Fibroblast of skin of right quadriceps (primary cell): ENCODE results near the gene METTL16.

Experiments
- DNase-seq: peaks from one replicate; pipeline ENCODE4 v3.0.0-alpha.2; 2013

METTL16 gene

DNA sequence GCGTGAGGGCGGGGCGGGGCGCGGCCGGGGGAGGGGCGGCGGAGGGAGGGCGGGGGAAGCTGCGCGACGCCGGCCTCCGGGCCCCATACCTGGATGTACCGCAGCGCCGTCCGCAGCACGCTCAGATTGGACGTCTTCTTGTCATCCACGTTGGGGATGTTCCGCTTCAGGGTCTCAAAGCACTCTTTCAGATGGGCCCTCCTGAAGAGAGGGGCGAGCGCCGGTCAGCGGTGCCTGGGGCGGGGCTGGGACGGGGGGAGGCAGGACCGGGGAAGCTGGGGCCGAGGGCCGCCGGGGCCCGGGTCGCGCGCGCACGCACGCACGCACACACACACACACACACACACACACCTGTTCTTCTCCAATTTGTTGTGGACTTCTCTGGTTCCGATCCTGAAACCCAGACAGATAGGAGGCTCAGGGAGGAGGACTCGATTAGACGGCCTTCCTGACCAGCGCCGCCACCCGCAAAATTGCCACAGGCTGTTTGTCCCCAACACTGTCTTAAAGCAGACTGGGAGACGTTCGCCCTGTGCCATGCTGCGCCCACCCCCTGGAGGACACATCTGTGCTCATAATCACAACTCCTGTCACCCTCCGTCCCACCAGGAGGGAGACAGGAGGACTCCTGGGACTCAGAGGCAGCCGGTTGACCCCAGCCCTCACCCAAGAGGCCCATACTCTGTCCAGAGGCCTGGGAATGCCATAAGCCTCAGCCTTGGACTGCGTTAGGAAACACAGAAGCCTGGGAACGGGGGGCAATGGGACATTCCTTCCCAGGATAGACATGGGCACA, 117.5 kb downstream of the METTL16 start:
- DNase-seq = no peak

DNA sequence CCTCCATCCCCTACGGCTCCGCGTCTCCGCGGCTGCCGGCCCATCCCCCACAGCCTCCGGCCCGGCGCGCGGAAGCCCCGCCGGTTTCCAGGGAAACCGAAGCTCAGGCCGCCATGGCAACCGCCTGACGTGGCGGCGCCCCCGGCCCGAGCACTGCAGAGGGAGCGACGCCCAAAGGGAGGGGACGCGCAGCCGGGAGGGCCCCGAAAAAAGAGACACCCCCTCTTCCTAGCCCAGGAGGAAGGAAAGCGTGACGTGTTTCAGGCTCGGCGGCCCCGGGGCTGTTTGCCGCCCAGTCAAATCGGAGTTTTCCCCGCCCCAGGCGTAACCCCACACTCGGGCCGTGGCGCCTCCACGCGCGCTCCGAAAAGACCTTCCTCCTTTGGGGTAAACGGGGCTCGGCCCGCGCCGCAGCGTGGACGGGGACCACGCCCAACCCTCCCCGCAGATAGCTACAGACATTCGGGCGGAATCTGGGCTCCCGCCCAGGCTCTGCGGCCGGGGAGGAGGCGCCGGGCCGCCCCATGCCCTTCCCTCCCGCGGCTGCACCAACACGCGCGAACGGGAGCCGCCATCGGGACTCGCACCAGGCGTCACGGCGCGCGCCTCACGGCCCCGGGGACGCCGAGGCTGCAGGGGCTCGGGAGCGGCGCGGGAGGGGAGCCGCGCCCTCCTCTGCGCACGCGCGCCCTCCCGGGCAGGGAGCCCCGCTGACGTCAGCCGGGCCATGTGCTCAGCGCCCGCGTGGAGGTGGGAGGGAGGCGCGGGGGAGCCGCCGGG, 118.3 kb downstream of the METTL16 start:
- peak; percentile 90 for DNase-seq

DNA sequence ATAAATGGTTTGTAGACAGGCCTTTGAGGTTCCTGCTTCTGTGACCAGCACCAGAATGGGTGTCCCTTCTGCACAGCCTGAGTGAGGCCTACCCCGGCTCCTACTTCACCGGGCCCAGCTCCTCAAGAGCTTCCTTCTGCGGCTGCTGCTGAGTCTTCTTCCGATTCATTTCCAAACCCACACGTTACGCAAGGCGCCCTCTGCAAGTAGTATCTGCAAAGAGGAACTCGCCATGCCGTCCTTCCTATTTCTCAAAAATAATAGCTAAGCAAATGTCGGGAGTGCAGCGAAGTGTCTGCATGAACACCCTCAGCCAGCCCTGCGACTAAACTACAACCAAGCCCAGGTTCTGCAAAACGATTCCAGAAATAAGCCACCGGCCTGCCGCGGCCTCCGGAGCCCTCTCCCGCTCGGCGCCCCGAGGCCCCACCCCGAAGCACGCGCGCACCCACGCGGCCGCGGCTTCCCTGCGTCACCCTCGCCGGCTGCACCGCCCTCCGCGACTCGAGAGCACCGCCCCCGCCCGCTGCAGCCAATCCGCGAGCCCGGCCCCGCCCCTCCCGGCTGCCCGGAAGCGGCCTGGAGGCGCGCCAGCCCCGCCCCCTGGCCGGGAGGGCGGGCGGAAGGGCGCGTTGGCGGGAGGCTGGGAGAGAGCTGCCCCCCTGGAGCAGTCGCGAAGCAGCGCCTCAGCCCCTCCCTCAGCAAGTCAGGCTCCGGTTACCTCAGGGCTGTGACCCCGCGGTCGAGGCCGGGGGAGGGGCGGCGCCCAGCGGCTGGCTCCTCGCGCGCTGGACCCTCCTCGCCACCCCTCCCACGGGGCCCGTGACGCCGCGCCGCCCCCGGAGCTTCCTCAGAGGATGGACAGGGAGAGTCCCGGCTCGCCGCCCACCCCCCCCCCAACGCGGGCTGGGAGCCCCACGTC, 119.2 kb downstream of the METTL16 start:
- peak; percentile 96 for DNase-seq

DNA sequence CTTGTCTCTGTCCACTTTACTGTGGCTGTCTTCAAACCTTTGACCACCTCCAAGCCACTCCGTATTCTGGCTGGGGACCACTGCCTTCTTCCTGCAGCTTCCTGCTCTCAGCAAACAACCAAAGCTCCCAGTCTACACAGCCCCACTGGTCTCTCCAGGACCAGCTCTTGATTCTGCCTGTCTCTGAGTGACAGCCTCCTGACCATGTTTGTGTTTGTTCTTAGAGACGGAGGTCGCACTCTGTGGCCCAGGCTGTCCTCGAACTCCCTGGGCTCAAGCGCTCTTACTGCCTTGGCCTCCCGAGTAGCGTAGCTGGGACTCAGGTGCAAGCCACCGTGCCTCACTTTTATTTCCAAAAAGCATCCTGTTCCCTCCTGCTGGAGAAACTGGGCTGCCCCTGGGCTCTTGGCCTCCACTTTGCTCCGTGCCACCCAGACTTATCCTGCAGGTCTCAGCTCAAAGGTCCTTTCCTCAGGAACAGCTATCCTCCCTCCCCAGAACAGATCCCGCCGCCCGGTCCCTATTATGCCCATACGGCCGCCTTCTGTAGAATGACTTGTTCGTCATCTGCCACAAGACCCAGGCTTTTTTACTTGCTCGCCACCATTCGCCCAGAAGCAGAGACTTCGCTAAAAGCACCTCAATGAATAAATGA, 120.0 kb downstream of the METTL16 start:
- DNase-seq = no peak

DNA sequence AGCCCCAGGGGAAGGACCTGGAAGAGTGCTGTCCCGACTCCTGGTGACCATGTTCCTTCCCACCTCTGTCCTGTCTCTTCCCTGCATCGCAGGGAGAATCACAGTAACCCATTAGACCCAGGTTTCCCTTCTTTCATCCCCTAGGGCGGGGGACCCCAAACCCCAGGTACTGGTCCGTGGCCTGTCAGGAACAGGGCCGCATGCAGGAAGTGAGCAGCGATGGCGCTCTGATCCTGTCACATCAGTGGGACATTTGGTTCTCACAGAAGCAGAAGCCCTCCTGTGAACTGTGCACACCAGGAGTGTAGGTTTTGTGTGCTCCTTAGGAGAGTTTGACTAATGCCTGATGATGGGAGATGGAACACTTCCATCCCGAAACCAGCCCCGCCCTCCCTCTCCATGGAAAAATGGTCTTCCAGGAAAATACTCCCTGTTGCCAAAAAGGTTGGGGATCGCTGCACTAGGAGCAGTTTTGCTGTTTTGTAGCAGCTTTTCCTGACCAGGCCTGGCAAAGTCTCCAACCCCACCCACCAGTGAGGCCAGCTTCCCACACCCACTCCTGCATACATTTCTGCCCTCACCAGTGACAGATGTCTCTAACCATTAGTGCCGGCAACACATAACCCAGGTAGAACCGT, 121.4 kb downstream of the METTL16 start:
- no peak for DNase-seq

DNA sequence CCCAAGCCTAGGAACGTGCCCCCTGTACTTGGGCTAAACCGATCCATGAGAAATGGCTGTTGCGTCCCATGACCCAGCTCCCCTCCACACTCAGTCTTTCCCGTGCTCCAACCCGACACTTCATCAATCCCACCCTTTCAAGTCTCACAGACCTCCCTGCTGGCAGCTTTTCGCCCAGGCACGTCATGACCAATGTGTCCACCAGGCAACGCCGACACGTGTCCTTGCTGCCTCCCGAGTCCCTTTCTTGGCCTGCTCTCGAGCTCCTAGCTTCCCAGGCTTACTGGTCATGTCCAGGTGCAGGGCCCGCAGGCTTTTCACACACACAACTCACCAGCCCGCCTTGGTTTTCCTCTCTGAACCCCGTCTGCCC, 123.0 kb downstream of the METTL16 start:
- no peak for DNase-seq

DNA sequence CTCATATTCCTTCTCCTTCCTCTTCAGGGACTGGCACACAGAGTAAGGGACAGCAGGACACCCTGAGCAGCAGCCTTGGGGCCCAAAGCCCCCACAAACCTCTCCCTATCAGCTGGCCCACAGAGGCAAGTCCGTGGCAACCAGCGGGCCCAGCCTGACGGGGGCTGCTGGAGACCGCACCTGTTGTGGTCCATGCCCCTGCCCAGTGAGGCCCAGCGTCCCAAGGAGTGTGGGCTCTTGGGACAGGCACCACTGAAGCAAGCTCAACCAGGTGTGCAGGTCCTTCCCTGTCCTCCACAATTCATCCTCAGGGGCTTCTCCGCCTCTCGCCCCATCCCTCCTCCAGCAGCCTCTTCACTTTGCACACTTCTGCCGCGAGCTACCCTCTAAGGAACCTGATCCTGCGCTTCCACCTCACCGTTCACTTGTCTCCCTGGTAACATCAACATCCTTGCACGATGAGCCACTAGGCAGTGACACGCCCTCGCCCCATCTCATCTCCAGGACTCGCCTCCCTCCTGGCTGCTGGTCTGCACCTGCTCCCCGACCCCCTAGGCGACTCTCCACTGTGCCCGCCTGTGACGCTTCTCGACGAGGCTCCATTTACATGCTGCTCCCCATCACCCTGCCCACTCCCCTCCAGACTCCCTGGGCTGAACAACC, 123.5 kb downstream of the METTL16 start:
- no peak for DNase-seq

DNA sequence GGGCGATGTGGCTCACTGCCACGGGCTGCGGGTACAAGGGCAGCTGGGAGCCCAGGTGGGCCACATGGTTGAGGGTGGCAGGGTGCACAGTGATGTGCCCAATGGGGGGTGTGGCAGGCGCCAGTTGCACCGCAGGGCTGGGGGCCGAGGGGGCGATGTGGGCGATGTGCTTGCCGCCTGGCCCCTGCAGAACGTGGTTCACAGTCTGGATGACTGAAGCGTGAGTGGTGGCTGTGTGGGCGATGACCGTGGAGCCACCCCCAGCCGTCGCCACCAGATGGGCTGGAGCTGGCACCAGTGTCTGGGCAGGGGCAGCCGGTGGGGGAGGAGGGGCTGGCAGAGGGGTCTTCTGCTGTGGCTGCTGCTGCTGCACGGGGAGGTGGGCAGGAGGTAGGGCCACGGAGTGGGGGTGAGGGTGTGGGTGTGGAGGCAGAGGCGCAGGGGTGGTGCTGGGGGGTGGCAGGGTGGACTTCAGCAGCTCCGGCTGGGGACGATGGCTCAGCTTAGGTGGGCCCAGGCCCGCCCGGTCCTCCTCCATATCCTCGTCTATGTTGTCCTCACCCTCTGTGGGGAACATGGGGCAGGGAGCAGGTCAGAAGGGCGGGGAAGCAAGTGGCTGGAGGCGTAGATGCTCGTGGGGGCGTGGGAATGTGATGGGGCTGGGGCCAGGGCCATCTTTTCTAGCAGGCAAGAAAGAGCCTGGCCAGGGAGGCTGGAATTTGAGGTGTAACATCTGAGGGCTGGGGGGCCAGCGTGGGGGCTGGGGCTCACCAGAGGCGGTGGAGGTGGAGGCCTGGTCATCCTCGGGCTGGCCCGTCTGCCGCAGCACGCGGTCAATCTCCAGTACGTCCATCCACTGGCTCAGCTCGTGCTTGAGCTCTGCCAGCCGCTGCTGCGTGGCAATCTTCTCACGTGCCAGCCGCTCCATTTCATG, 124.3 kb downstream of the METTL16 start:
- no peak for DNase-seq

DNA sequence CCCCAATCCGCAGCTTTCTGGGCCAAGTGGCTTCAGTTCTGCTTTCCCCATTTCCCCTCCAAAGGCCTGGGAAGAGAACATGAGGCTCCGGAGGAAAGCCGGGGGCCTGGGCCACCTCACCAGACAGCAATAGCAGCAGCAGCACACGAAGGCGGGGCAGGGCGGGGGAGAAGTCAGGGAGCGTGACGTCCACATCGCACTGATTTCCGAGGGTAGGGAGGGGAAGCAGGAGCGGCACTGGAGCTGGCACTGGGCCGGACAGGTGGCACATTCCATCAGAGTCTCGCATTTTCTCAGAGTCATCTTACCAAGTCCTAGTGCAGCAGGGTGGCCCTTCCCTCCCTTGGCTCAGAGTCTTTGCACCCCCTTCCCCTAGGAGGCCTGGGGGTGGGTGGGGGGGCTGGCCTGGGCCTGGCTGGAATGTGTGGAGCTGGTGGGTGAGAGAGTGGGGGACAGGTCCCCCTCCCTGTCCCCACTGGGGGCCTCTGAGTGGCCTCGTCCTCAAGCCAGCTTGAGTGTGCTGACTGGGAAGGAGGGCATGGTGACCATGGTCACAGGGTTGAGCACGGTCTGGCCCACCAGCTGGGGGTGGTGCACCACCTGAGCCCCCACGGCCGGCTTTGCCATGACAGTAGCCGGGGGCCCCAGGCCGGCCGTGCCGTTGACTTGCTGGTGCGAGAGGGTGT, 125.1 kb downstream of the METTL16 start:
- DNase-seq = no peak

DNA sequence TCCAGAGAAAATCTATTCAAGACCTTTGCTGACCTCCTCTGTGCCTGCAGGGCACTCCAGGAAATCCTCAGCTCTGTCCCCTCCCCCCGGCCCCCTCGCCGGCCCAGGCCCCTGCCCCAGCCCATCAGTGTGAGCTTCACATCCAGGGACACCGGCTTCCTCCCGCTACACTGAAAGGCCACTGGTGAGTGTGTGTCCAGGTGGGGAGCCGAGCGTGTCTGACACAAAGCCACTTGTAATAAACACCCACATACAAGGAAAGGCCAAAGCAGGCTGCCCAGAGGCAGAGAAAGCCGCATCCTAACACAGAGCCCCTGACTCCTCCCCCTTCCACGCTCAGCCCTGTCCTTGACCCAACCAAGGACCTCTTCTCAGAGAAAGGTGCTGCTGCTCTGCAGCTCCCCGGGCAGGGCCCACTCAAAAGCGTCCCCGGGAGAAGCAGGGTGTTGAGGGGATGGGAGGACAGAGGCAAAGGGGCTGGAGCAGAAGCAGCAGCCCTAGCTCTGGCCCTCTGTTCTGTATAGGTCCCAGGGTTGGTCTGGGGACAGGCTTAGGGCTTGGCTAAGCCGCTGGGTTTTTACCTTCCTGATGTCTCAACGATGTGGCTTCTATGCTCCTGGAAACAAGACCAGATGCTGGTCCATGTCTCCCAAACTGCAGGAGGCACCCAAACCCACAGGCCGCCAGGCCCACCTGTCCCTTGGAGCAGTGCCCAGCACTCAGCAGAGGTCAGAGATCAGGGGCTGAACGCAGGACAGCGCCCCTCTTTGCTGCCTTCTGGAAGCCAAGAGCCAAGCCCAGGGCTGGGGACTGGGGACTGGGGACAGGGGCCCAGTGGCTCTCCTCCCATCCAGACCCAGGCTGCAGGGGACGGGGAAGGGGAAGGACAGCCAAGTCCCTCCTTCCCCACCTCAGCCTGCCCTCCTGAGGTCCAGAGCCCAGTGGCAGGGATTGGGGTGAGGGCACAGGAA, 126.2 kb downstream of the METTL16 start:
- DNase-seq = no peak

DNA sequence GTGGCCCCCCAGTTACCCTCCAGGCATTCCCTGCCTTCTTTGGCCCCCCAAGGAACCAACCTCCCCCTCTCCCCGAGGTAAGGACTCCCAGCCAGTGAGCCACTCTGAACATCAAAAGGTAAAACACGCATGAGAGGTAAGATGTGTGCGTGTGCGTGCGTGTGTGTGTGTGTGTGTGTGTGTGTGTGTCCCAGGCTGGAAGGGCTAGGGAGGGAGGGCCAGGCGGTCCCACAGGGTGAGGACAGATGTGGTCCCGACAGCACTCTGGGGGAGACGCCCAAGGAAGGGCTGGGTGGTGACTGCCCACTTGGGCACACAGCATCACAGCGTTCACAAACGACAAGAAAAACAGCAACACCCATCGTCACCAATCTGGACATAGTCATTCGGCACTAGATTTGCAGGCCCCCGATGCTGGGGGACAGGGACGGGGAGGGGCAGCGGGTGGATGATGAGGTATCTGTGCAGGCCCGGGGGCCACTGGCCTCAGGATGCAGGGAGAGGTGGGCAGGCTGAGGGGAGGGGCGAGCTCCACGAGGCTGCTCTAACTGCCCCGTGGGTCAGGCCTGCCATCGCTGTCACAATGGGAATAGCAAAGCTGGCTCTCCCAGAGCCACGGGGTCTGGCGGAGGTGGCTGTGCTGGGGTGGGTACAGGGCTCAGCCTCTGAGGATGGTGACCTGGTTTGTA, 127.1 kb downstream of the METTL16 start:
- DNase-seq = no peak

DNA sequence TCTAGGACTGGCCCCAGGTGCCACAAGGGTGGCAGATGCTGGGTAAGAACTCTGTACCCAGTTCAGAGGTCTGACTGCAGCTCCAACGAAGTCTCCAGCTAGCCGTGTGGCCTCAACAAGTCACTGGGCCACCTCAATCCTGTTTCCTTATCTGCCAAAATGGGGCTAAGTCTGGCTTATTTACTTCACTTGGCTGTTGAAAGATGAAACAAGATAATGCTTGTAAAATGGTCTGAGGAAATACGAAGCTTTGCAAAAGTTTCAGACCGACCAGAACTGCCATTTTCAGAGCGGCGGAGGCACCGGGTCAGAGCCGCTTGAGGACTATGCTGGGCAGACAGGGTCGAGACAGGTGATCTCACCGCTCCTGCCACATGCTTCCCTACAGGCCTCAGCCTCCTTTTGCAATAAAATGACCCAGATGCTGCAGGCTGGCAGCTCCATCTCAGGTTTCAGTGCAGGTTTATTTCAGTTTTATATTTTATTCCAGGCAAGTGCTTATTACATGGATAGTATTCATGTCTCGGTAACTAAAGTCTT, 128.0 kb downstream of the METTL16 start:
- no peak for DNase-seq

DNA sequence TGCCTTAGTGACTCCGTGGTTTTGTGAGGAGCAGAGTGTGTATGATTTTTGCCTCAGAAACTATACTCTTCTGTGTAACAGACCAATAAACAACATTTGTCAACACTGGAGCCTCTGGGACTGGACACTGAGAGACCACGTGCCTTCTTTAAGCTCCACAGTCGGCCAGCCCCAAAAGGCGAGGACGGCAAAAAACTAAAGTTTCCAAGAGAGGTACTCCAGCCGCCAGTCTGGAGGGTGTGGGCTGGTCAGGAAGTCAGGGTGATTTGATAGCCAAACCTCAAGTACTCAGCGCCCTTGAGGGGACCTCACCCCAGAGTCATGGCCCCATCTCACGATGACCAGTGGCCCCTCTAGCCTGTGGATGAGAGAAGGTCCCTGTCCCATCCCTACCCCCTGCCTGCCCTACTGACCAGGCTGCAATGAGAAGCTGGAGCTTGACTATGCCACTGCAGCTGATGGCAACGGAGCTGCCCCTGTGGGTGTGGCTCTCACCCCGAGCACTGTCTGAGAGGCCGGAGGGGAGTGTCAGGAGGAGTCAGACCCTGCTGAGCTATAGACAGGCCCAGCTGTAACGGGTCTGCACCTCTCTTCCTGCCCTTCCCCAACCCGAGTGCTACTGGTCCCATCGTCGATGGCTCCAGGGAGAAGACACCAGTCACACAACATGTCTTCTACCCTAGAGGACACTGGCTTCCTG, 130.6 kb downstream of the METTL16 start:
- no peak for DNase-seq

DNA sequence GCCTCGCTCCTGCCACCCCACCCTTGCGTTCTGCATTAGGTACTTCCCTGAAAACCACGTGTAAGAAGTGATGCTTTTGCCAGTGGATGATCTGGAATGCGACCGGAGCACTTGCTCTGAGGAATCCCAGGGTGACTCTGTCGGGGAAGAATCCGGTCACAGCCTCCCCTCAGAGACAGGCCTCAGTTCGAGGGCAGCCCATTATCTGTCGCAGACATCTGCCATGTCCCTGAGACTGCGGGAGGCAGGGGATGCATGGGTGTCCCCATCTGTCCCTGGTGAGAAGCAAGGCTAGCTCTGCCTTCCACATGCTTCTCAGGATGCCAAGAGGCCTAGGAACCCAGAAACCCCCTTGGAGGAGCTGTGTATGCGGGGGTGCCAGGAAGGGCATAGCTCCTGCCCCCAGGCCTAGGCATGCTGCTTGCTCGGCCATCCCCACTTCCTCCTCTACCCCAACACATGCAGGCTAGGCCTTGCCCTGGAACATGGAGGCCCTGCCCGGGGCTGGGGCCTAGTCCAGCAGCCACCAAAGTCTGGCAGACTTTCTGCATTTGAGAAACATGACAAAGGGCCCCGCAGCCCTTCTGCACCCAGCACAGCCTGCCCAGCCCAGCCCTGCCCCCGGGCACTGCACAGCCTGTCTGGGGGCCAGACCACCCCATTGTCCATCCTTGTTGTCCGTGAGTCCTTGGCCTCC, 131.3 kb downstream of the METTL16 start:
- no peak for DNase-seq

DNA sequence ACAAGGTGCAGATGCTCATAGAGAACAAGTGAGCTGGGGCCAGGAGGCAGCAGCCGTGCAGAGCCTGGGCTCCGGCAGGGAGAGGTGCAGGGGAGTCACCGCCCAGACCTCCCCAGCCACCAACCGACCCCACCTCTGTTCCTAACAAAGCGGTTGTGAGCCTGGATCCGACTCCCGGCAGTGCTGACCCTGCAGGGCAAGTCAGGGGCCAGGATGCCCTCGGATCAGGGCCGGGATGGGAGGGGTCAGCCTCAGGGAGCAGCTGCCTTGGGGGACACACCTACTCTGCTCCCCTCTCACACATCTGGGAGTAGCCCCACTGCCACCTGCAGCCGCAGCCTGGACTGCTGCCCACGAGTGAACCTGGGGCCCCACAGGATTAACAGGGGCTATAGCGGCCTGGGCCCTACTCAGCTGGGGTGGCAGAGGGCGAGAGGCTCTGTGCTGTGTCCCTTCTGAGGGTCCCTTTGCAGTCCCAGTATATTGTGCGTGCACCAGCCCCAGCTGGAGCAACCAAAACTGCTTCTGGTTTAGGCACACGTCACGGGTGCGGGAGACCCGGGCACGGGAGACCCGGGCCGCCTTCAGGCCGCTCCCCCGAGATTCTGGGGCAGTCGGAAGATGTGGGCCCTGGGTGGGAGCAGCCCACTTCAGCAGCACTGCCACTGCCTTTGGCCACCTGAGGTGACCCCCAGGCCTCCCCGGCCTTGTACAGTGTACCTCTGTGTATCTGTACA, 132.0 kb downstream of the METTL16 start:
- no peak for DNase-seq

DNA sequence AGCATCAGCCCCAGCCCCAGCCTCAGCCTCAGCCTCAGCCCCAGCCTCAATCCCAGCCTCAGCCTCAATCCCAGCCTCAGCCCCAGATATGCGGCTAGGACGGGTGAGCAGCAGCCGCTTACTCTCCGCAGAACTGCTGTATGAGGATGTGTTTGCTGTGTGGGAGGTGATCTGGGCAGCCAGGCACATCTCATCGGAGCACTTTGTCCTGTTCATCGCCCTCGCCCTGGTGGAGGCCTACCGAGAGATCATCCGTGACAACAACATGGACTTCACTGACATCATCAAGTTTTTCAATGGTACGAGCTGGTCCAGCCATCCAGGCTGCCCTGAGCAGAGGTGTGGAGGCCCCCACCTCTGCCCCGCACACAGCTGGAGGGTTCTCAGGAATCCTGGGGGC, 132.8 kb downstream of the METTL16 start:
- DNase-seq = no peak
